GM18498 (cell line): ENCODE measurements around the gene RFTN1.

Experiments used
- ATAC-seq: cut with Tn5 transposase; IDR thresholded peaks from one replicate; pipeline ENCODE4 v1.9.1; 2021; ENCODE audit warnings: mild to moderate bottlenecking, moderate library complexity; ENCODE audit not compliant: unreplicated experiment

RFTN1 gene

DNA sequence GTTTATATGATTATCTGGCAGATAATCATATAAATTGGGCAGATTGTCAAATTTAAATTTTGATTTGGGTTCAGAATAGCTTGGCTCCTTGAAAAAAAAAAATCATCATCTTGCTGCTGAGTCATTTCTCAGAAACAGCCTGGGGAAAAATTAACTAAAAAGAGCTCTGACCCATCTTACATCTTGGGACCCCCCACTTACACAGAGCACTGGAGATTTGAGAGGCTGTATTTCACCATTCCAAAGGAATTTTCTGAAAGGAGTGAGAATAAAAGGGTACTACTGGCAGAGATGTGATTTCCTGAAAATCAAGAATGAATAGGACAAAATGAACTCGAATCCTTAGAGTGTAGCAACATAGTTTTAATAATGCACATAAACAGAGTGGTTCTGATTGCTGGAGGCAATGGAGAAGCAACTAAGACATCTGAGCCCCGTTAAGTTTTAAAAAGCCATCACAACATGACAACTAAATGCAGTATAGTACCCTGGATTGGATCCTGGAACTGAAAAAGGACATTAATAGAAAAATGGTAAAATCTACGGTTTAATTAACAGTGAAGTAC, 97.5 kb downstream of the RFTN1 start:
- ATAC-seq = no peak

- ATAC-seq = no peak
These were observed 100.2 kb downstream of the RFTN1 start for GRCh38 chr3:16413321-16413720.

DNA sequence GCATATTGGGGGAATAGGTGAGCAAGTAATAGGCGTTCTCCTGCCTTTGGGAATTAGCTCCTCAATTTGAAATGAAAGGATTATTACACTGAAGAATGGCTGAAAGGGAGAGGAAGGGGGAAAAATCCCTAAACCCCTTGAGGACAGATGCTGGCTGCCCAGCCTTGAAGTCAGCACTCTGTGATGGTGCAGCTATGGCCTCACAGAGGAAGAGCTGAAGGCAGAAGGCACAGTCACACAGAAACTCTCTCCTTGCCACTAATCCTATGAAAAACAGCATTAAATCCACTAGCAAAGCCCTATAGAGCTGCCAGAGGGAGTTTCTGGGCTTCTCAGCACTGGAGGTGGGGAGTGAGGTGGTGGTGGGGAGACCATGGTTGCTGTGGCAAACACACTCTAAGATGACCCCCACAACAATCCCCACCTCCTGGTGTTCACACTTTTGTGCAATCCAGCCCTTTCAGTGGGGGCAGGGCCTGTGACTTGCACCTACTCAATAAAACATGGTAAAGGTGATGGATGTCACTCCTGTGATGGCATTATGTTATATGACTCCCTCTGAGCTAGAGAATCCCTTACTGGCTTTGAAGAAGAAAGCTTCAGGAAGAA, 101.2 kb downstream of the RFTN1 start:
- ATAC-seq = no peak

DNA sequence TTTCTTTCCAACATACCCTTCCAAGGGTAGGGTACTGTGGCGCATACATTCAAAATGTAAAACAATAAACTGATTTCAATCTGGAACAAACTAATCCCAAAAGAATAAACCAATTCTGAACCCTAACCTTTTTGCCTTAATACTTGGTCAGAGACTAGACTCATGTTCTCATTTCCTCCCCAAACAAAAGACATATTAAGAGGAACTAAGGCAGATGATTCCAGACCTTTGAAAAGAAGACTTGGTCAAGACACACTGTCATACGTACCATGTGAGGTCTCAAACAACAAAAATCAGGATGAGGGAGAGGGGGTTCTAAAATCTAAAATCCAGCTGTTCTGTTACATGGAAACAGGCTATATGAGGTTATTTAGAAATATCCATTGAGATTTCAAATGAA, 102.1 kb downstream of the RFTN1 start:
- ATAC-seq = no peak

- ATAC-seq = no peak
These were observed 102.8 kb downstream of the RFTN1 start for GRCh38 chr3:16410659-16411058.

- ATAC-seq = no peak
These were observed 104.5 kb downstream of the RFTN1 start for GRCh38 chr3:16409032-16409431.

- no peak for ATAC-seq
These were observed 106.1 kb downstream of the RFTN1 start for GRCh38 chr3:16407366-16407765.

DNA sequence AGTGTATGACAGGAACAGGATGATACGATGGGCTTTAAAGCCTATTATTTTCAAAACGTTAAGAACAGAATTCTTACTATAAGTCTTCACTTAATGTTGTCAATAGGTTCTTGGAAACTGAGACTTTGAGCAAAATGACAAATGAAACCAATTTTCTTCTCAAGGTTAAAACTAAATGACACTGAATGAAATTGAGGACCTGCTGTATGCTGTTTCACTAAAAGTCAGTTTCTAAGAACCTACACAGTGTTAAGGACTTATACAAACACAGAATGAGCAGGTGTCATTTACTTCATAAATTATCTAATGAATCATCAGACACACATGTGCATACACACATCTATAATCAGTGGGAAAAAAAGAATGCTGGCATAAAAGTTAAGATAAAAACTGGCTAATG, 106.9 kb downstream of the RFTN1 start:
- ATAC-seq = peak; percentile 61

GRCh38 chr3:16406166-16406565, 107.3 kb downstream of the RFTN1 start:
- ATAC-seq = no peak

GRCh38 chr3:16404349-16404895, 109.1 kb downstream of the RFTN1 start:
- ATAC-seq = no peak

GRCh38 chr3:16402451-16402850, 111.0 kb downstream of the RFTN1 start:
- no peak for ATAC-seq

- ATAC-seq = no peak
These were observed 112.2 kb downstream of the RFTN1 start for GRCh38 chr3:16401273-16401672.

- peak; percentile 29 for ATAC-seq
These were observed 113.2 kb downstream of the RFTN1 start for GRCh38 chr3:16400106-16400931.

- peak; percentile 45 for ATAC-seq
These were observed 114.0 kb downstream of the RFTN1 start for GRCh38 chr3:16399473-16399872.

DNA sequence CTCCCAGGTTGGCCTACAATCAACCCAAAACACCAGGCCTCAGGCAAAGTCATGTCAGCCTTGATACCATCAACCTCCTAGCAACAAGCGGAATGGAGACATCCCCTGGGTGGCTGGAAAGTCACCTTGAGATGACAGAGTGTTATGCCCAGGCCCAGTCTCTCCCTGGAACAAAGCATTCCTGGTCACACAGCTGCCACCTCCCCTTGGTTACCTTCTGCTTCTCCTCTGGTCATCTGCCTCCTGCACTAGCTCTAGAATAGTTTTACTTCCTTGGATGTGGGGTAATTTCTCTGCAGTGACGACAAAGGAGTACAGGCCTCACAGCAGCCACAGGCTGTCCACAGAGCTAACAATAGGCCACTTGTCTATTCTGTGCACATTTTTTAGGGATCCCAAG, 114.9 kb downstream of the RFTN1 start:
- ATAC-seq = no peak

- no peak for ATAC-seq
These were observed 117.3 kb downstream of the RFTN1 start for GRCh38 chr3:16396202-16396601.

- no peak for ATAC-seq
These were observed 118.3 kb downstream of the RFTN1 start for GRCh38 chr3:16395212-16395611.

DNA sequence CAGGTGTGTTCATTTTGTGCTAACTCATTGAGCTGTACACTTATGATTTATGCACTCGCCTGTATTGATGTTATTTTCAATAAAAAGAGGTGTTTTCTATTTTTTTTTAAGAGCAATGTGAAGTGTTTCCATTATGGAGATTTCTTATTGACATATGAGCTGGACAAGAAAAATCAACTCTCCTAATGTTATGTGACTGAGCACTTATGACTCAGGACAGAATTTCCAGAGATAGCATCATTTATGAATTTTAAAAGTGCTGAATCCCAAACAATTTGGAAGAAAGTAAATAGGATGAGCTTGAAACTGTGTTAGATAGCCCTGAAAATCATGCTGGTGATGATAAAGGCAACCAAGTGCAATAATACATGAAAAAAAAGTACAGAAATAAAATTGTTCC, 118.9 kb downstream of the RFTN1 start:
- no peak for ATAC-seq

DNA sequence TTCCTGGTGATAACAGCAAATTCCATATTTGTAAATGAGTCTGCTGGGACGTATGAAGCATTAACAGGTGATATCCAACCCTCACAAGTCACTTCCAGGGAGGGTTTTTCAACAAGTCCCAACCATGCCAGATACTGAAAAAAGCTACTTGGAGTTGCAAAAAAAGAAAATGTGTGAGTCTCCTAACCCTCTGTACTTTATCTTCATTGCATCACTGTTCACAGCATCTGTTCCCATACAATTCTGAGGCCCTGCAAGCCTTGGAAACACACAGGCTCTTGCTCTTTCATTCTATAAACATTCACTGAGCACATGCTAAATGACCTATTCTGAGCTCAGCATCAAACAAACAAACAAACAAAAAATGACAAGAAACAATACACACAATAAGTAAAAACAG, 120.8 kb downstream of the RFTN1 start:
- no peak for ATAC-seq

DNA sequence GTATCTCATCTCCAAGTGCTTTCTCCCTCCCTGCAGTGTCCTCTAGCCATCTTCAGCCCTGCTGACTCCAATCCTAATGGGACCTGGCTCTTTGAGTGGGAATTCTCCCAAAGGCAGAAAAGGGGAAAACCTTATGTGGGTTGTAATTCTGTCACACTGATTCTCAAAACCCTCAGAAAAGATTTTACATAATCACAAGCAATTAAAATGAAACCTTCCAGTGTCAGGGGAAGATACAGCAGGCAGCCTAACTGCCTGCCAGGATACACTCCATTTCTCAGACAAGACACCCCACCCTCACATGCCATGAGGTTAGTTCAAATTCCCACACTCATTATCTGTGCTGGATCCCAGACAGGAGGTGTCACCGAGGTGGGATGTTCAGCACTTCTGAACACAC, 121.4 kb downstream of the RFTN1 start:
- ATAC-seq = no peak

DNA sequence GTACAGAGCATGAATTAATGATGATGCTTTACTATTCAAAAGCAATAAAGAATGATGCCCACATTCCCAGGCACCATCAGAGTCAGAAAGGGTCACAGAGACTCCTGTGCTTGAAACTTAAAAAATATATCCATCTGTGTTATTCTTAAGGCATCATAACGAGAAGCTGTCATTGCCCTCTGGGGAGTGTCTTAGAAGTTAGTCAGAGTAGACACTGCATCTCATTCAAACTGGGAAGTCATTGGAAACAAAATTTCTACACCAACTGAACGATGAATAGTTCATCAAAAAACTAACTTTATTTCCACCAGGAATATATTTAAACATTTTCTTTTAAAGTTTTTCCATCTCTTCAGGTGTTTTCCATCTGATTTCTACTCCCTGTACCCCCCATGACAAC, 122.9 kb downstream of the RFTN1 start:
- no peak for ATAC-seq

DNA sequence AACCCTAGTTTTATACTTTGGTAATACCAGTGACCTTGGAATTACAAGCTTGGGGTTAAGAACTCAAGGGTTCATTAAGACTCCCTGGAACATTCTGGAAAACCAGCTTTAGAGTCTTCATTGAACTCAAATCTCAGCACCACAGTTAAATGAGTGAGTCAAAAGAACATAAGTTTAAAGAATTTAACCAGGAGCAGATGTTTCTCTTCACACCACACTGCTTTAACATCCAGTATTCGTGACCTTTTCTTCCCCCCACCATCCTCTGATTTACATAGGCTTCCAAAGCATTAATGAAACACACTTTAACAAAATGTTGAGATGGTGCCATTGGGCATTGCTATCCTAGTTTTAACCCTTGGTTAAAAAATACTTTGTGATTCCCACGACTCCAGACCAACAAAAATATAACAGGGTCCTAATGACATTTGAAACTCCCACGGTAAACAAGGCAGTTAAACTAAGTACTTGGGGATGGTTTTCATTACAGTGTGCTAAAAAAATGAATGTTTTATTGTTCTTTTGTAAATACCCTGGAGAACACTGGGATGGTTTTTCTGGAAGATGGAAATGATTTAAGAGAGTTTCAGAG, 124.6 kb downstream of the RFTN1 start:
- ATAC-seq = no peak
